Chondrocyte (in vitro differentiated cells): ENCODE results near the gene HAND2. TPM values are rescaled to one million over a fixed set of nuclear protein-coding genes. Genes with fewer than 3 reads are reported as not detected.

Source experiments
- DNase-seq: peaks from one replicate; pipeline ENCODE4 v3.0.0; 2021; ENCODE audit warnings: mixed read lengths, low spot score
- H3K27ac Mint-ChIP-seq: one replicate; pipeline ENCODE4 v1.8.0; 2021; ENCODE audit warnings: mild to moderate bottlenecking, moderate library complexity, mixed read lengths; ENCODE audit not compliant: unreplicated experiment
- H3K27me3 Mint-ChIP-seq: 2 replicates; pipeline ENCODE4 v1.8.0; 2021; ENCODE audit warnings: low read depth, mixed read lengths
- H3K36me3 Mint-ChIP-seq: 2 replicates; pipeline ENCODE4 v1.8.0; 2021; ENCODE audit warnings: low read depth, mixed read lengths
- H3K4me1 Mint-ChIP-seq: 2 replicates; pipeline ENCODE4 v1.8.0; 2021; ENCODE audit warnings: low read depth, mild to moderate bottlenecking, mixed read lengths
- H3K4me3 Mint-ChIP-seq: one replicate; pipeline ENCODE4 v1.8.0; 2021; ENCODE audit warnings: mild to moderate bottlenecking, moderate library complexity, mixed read lengths; ENCODE audit not compliant: unreplicated experiment
- H3K9me3 Mint-ChIP-seq: 2 replicates; pipeline ENCODE4 v1.8.0; 2021; ENCODE audit warnings: low read depth, mixed read lengths
- total RNA-seq: library from RNA; stranded (reverse); gene quantifications from 3 replicates; pipeline ENCODE4 v1.2.1, GENCODE V29; 2021
- TF ChIP-seq, protein P1 (sequence below): fragments of 200-600 bp; sonication (generic); IDR thresholded peaks from 2 replicates; pipeline ENCODE4 v1.5.0; 2021; ENCODE audit warnings: antibody characterized with exemption, mild to moderate bottlenecking, moderate library complexity

The HAND2 gene
- total RNA-seq, 1 donor from 2014 or later: not detected

DNA sequence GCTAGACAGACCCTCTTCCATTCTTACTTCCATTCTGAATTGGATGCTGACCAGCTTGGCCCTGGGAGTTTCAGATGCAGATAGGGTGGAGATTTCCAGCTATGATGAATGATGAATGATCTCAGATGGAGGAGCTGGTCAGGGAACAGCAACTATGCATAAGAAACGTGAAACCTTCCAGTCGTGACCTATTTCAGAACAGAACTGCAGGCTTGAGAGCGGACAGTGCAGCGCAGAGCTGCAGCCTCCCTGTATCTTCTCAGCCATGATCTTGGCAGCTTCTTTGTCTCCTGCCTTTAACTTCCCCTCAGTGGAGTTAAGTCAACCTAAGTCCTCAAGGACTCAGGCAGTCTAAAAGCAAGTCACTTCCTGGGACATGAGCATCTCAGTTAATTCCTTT lies 43.3 kb upstream of the HAND2 start:
- H3K4me3 Mint-ChIP-seq: no peak overlapping the region

DNA sequence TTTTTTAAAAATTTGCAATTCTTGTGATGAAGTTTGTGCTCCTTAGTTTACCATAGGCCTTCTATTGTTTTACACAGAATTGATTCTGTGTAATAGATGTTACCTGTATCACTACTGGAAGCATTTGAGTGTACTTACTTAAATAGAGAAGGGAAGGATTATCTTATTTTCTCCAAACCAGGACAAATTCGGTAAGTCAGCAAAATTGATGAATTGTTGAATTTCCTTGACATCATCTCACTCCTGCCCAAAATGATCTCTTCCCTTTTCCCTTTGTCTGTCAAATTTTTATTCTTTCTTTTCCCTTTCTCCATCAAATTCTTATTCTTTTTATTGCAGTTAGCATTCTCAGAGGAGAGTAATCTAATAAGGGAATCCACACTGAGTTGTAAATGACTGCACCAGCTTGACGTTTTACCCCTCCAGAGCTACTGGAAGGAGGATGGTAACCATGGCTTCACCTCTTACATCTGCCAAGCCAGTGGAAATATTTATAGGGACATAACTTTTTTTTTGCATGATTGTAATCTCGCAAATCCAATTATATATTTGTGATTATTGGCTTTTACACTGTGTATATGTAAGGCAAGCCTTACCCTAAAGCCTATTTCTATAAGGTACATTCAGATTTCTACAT lies 42.6 kb upstream of the HAND2 start:
- Mint-ChIP-seq H3K9me3 (no peaks in the 10 kb centered on the region), H3K4me1 (no peaks in the 10 kb centered on the region), H3K27ac (no peak overlapping the region), H3K4me3 (no peak overlapping the region), H3K36me3 (no peaks in the 10 kb centered on the region), H3K27me3 (peaks cover 31% of the 10 kb centered on the region)
- no peak for DNase-seq
- TF ChIP-seq, protein P1, sequence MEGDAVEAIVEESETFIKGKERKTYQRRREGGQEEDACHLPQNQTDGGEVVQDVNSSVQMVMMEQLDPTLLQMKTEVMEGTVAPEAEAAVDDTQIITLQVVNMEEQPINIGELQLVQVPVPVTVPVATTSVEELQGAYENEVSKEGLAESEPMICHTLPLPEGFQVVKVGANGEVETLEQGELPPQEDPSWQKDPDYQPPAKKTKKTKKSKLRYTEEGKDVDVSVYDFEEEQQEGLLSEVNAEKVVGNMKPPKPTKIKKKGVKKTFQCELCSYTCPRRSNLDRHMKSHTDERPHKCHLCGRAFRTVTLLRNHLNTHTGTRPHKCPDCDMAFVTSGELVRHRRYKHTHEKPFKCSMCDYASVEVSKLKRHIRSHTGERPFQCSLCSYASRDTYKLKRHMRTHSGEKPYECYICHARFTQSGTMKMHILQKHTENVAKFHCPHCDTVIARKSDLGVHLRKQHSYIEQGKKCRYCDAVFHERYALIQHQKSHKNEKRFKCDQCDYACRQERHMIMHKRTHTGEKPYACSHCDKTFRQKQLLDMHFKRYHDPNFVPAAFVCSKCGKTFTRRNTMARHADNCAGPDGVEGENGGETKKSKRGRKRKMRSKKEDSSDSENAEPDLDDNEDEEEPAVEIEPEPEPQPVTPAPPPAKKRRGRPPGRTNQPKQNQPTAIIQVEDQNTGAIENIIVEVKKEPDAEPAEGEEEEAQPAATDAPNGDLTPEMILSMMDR: no peak

More for the DNA sequence above, 43.3 kb upstream of the HAND2 start:
- Mint-ChIP-seq H3K9me3 (no peaks in the 10 kb centered on the region), H3K27me3 (peaks cover 35% of the 10 kb centered on the region), H3K36me3 (no peaks in the 10 kb centered on the region), H3K4me1 (no peaks in the 10 kb centered on the region), H3K27ac (no peak overlapping the region)
- TF ChIP-seq, protein P1: no peak
- no peak for DNase-seq

DNA sequence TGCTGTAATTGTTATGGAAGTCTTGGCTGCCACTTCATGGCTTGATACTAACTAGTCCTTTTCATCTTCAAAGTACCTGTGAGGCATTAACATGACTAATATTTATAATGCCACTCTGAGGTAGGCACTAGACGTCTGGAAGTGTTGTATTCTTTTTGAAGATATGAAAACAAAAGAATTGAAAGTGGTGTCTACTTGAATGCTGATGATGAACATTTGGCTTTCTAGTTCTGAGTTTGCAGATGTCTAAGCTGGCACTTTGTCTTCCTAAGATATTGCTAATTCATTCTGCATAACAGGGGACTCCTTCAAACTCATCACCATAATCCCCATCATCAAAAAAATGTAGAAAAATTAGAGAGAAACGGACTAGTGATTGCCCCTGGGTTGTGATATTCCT lies 41.6 kb upstream of the HAND2 start:
- H3K9me3 Mint-ChIP-seq: no peaks in the 10 kb centered on the region
- H3K27me3 Mint-ChIP-seq: peaks cover 31% of the 10 kb centered on the region
- H3K4me1 Mint-ChIP-seq: no peaks in the 10 kb centered on the region
- DNase-seq: no peak
- TF ChIP-seq, protein P1: no peak
- H3K4me3 Mint-ChIP-seq: no peak overlapping the region
- H3K36me3 Mint-ChIP-seq: no peaks in the 10 kb centered on the region
- H3K27ac Mint-ChIP-seq: no peak overlapping the region

DNA sequence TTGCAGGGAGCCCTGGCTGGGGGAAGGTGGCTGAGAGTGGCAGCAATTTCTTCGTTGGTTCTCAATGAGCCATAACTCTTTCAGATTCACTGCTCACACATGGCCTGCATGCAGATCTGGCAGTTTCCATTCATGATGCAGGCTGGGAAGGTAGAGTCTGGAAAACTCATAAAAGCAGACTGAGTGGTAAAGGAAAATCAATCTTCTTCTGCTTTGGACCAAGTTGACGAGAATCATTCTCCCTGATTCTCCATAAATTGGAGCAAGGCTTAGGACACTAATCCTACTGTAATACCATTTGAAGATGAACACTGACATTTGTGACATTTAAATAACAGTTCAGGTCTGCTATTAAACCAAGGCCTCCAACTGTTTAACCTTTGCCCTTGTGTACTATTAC lies 35.3 kb upstream of the HAND2 start:
- peaks cover 15% of the 10 kb centered on the region for H3K27me3 Mint-ChIP-seq
- no peak overlapping the region for H3K27ac Mint-ChIP-seq
- H3K4me1 Mint-ChIP-seq: no peaks in the 10 kb centered on the region
- no peaks in the 10 kb centered on the region for H3K36me3 Mint-ChIP-seq
- no peaks in the 10 kb centered on the region for H3K9me3 Mint-ChIP-seq
- no peak for DNase-seq
- TF ChIP-seq, protein P1: no peak
- no peak overlapping the region for H3K4me3 Mint-ChIP-seq

DNA sequence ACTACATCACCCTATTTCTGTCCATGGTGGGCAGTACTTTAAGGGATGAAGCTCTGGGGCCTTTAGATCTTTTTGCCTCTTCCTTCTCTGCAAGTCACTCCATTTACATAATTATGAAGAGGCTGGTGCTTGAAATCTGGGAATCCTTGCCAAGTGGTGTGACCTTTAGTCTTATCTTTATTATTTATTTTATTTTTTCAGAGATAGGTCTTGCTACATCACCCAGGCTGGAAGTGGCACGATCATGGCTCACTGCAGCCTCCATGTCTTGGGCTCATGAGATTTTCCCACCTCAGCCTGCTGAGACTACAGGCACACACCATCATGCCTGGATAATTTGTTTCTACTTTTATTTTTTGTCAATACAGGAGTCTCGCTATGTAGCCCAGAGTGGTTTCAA lies 34.4 kb upstream of the HAND2 start:
- Mint-ChIP-seq H3K4me1 (no peaks in the 10 kb centered on the region), H3K36me3 (no peaks in the 10 kb centered on the region), H3K4me3 (no peak overlapping the region), H3K27ac (no peak overlapping the region), H3K27me3 (peaks cover 23% of the 10 kb centered on the region), H3K9me3 (no peaks in the 10 kb centered on the region)
- DNase-seq: no peak
- TF ChIP-seq, protein P1: no peak
